Adrenal gland (tissue), 12 donors: ENCODE data around the gene UGT1A4. TPM values are rescaled to one million over a fixed set of nuclear protein-coding genes. Genes with fewer than 3 reads are reported as not detected.
A peak's percentile ranks its signal among the peaks of the same experiment; 100 is the strongest.

ENCODE experiments used
- DNase-seq, 7 donors: peaks; one replicate each; pipeline ENCODE4 v3.0.0-alpha.2; 2019 to 2020
- H3K27ac ChIP-seq, 5 donors: fragments of 200-600 bp; sonication (generic) in 4 of 5; 1 replicate in 3 of 5; 2 replicates in 2 of 5; pipeline versions ENCODE4 v1.5.1 to v1.8.0; 2016 to 2020; ENCODE audit warnings: mild to moderate bottlenecking in 1 of 5
- H3K27me3 ChIP-seq: fragments of 200-600 bp; 2 replicates; pipeline ENCODE4 v1.8.0; 2021
- H3K36me3 ChIP-seq, 2 donors: fragments of 200-600 bp; replicated peaks in 1 of 2; 1 replicate in 1 of 2; 2 replicates in 1 of 2; pipeline versions ENCODE4 v1.5.1 to v1.8.0; 2018 to 2022
- H3K4me1 ChIP-seq, 2 donors: fragments of 200-600 bp; replicated peaks in 1 of 2; 1 replicate in 1 of 2; 2 replicates in 1 of 2; pipeline versions ENCODE4 v1.5.1 to v1.8.0; 2018 to 2021
- H3K4me3 ChIP-seq, 4 donors: fragments of 200-600 bp; sonication (generic) in 3 of 4; one replicate each; pipeline ENCODE4 v1.5.1; 2016 to 2018
- H3K9me3 ChIP-seq, 3 donors: fragments of 200-600 bp; sonication (generic) in 1 of 3; replicated peaks in 1 of 3; 1 replicate in 2 of 3; 2 replicates in 1 of 3; pipeline versions ENCODE4 v1.5.1 to v1.8.0; 2016 to 2021
- CTCF ChIP-seq, 6 experiments: fragments of 450-650 bp in 4 of 6; fragments of 200-600 bp in 2 of 6; sonication (generic) in 1 of 6; IDR thresholded peaks; 1 replicate in 5 of 6; 2 replicates in 1 of 6; pipeline versions ENCODE4 v1.5.1 to v1.8.0; 2016 to 2021; ENCODE audit warnings: antibody characterized with exemption in 6 of 6, mild to moderate bottlenecking in 2 of 6, moderate library complexity in 1 of 6
- POLR2A ChIP-seq, 2 donors: fragments of 450-650 bp; IDR thresholded peaks; one replicate each; pipeline ENCODE4 v1.6.1; 2017; ENCODE audit warnings: antibody characterized with exemption in 2 of 2, mild to moderate bottlenecking in 2 of 2, moderate library complexity in 1 of 2
- WGBS, 4 donors: extraction: QIAGEN DNeasy Blood & Tissue Kit in 2 of 4; methylation state at CpG; one replicate each; pipeline versions ENCODE4 v1.1.5 to v1.1.7; 2013 to 2017; 5-methylcytosine and 5-hydroxymethylcytosine counted together
- intact Hi-C, 2 donors: fragments of 100-400 bp; cut with DNase I; formaldehyde crosslinking; loops; one replicate each; pipeline versions ENCODE4 v1.14.1 to v1.15.0; 2022 to 2023
- polyA plus RNA-seq, 3 donors: library from polyadenylated mRNA; stranded (reverse); fragments of 200-250 nt in 2 of 3; fragments of 350-450 nt in 1 of 3; fragmentation: Illumina TruSeq in 1 of 3; extraction: RNeasy Lipid Tissue Mini Kit (QIAGEN cat#74804) in 1 of 3; gene quantifications; one replicate each; pipeline ENCODE4 v1.2.3, GENCODE V29; 2013 to 2014
- total RNA-seq, 9 donors: library from RNA; depleted of rRNA in 4 of 9; stranded (reverse); fragments of >200 nt in 4 of 9; fragments of 120-200 nt in 1 of 9; fragmentation: NEBNext Ultra II Directional in 1 of 9; extraction: Animal tissue kit (Norgen Biotek cat#: 25700) in 1 of 9; gene quantifications; one replicate each; pipeline versions ENCODE4 v1.1.0 to v1.2.4, GENCODE V29; 2013 to 2023
- donor health status: healthy with polysubstance abuse.
- donor health status: Bipolar disorder and iron deficiency.
- donor health status: DM: yes; HTN: yes; CAD: no.
- donor health status: DM: no; HTN: no; CAD: no.
- donor health status: DM: no; HTN: no; CAD: no.
- donor health status: DM: yes; HTN: yes; CAD: no.

Gene UGT1A4
- total and polyA plus RNA-seq, 12 donors = 0.36 TPM; not detected in 11

- no peak for DNase-seq
- H3K27ac ChIP-seq = no peak overlapping the region
- H3K4me1 ChIP-seq = no peaks in the 10 kb centered on the region
- no peak for TF ChIP-seq CTCF (IDR thresholded peaks at IDR 0.05)
- no peak overlapping the region for H3K4me3 ChIP-seq
- 40 to 79% (median 79%) methylated on average over 1 to 4 of the region's 4 CpGs for WGBS, 4 donors
- no peaks in the 10 kb centered on the region for H3K36me3 ChIP-seq
- H3K27me3 ChIP-seq = no peaks in the 10 kb centered on the region
- H3K9me3 ChIP-seq = no peaks in the 10 kb centered on the region
- intact Hi-C loops = no loop called here
Measured at GRCh38 chr2:233779722-233780121, 61.2 kb downstream of the UGT1A4 start.

- Histone ChIP-seq H3K27me3 (no peaks in the 10 kb centered on the region), H3K4me3 (no peak overlapping the region), H3K36me3 (no peaks in the 10 kb centered on the region), H3K27ac (no peak overlapping the region), H3K9me3 (no peaks in the 10 kb centered on the region), H3K4me1 (no peaks in the 10 kb centered on the region)
- intact Hi-C loops = no loop called here
- TF ChIP-seq POLR2A (IDR thresholded peaks at IDR 0.05) (no peak), CTCF (IDR thresholded peaks at IDR 0.05) (no peak)
- WGBS, 4 donors = 76 to 85% (median 81%) methylated on average over 4 of the region's 4 CpGs
- no peak for DNase-seq
Measured at GRCh38 chr2:233780771-233781170, 62.2 kb downstream of the UGT1A4 start.

GRCh38 chr2:233789554-233789953 lies 71.0 kb downstream of the UGT1A4 start:
- H3K4me1 ChIP-seq = no peaks in the 10 kb centered on the region
- DNase-seq = peak in 1 of 7 donors; percentile 14
- no peaks in the 10 kb centered on the region for H3K27me3 ChIP-seq
- 88 to 93% (median 93%) methylated on average over 3 to 7 of the region's 7 CpGs for WGBS, 4 donors
- intact Hi-C loops = no loop called here
- TF ChIP-seq POLR2A (IDR thresholded peaks at IDR 0.05) (no peak), CTCF (IDR thresholded peaks at IDR 0.05) (no peak)
- H3K36me3 ChIP-seq = no peaks in the 10 kb centered on the region
- H3K27ac ChIP-seq = no peak overlapping the region
- no peaks in the 10 kb centered on the region for H3K9me3 ChIP-seq
- no peak overlapping the region for H3K4me3 ChIP-seq

GRCh38 chr2:233791151-233791882 lies 72.8 kb downstream of the UGT1A4 start:
- no peaks in the 10 kb centered on the region for H3K9me3 ChIP-seq
- no peaks in the 10 kb centered on the region for H3K36me3 ChIP-seq
- peak in 2 of 7 donors; percentile 3 to 11 for DNase-seq
- H3K4me1 ChIP-seq = no peaks in the 10 kb centered on the region
- intact Hi-C loops = no loop called here
- H3K27me3 ChIP-seq = no peaks in the 10 kb centered on the region
- WGBS, 4 donors = 78 to 85% (median 81%) methylated on average over 18 of the region's 18 CpGs
- TF ChIP-seq POLR2A (IDR thresholded peaks at IDR 0.05) (no peak), CTCF (IDR thresholded peaks at IDR 0.05) (no peak)
- no peak overlapping the region for H3K27ac ChIP-seq
- H3K4me3 ChIP-seq = no peak overlapping the region
